GM23248 (cell line): Measurements from ENCODE around the gene WAPL. TPM values are rescaled to one million over a fixed set of nuclear protein-coding genes. Genes with fewer than 3 reads are reported as not detected.

Experiments
- DNase-seq: peaks from one replicate; pipeline ENCODE4 v3.0.0-alpha.2; 2015
- H2AFZ ChIP-seq: fragments of 200-600 bp; sonication (generic); 2 replicates; pipeline ENCODE4 v1.6.1; 2016; ENCODE audit warnings: antibody characterized with exemption
- H3F3A ChIP-seq: fragments of 200-600 bp; sonication (generic); 2 replicates; pipeline ENCODE4 v1.6.1; 2016; ENCODE audit warnings: mild to moderate bottlenecking, antibody characterized with exemption, mixed run types; ENCODE audit not compliant: insufficient read depth
- H3K27ac ChIP-seq: fragments of 200-600 bp; sonication (generic); 2 replicates; pipeline ENCODE4 v1.5.1; 2016; ENCODE audit warnings: mild to moderate bottlenecking
- H3K27me3 ChIP-seq: fragments of 200-600 bp; sonication (generic); replicated peaks from 2 replicates; pipeline ENCODE4 v1.6.1; 2016; ENCODE audit warnings: mild to moderate bottlenecking; ENCODE audit not compliant: insufficient read depth
- H3K36me3 ChIP-seq: fragments of 200-600 bp; sonication (generic); 2 replicates; pipeline ENCODE4 v1.6.1; 2016; ENCODE audit warnings: low read depth, mild to moderate bottlenecking
- H3K4me1 ChIP-seq: fragments of 200-600 bp; sonication (generic); 2 replicates; pipeline ENCODE4 v1.6.1; 2016; ENCODE audit warnings: mild to moderate bottlenecking; ENCODE audit not compliant: insufficient read depth
- H3K4me2 ChIP-seq: fragments of 200-600 bp; sonication (generic); one replicate; pipeline ENCODE4 v1.6.1; 2016; ENCODE audit warnings: mild to moderate bottlenecking; ENCODE audit not compliant: unreplicated experiment
- H3K4me3 ChIP-seq: fragments of 200-600 bp; sonication (generic); 2 replicates; pipeline ENCODE4 v1.5.1; 2016; ENCODE audit warnings: mild to moderate bottlenecking
- H3K79me2 ChIP-seq: fragments of 200-600 bp; sonication (generic); 2 replicates; pipeline ENCODE4 v1.6.1; 2016; ENCODE audit warnings: mild to moderate bottlenecking; ENCODE audit not compliant: insufficient read depth
- H3K9ac ChIP-seq: fragments of 200-600 bp; sonication (generic); 2 replicates; pipeline ENCODE4 v1.6.1; 2016; ENCODE audit warnings: mild to moderate bottlenecking
- H3K9me2 ChIP-seq: fragments of 200-600 bp; sonication (generic); 2 replicates; pipeline ENCODE4 v1.6.1; 2016; ENCODE audit warnings: mixed run types, mild to moderate bottlenecking, moderate library complexity; ENCODE audit not compliant: insufficient read depth
- H3K9me3 ChIP-seq: fragments of 200-600 bp; sonication (generic); one replicate; pipeline ENCODE4 v1.6.1; 2017; ENCODE audit warnings: low read depth
- H4K20me1 ChIP-seq: fragments of 200-600 bp; sonication (generic); 2 replicates; pipeline ENCODE4 v1.6.0; 2016; ENCODE audit not compliant: insufficient read depth
- EZH2 ChIP-seq: fragments of 200-600 bp; sonication (generic); IDR thresholded peaks from 2 replicates; pipeline ENCODE4 v1.6.1; 2018; ENCODE audit warnings: antibody characterized with exemption, mild to moderate bottlenecking; ENCODE audit not compliant: insufficient read depth, poor library complexity, severe bottlenecking
- EZH2phosphoT487 ChIP-seq: fragments of 200-600 bp; sonication (generic); IDR thresholded peaks from 2 replicates; pipeline ENCODE4 v1.6.1; 2018; ENCODE audit warnings: antibody characterized with exemption, moderate library complexity, mild to moderate bottlenecking, low read depth; ENCODE audit not compliant: insufficient read depth
- WGBS, 2 experiments: methylation state at CpG; one replicate each; pipeline ENCODE4 v1.1.6; 2015 to 2017; ENCODE audit warnings: low lambda C conversion rate in 2 of 2, low coverage in 1 of 2; ENCODE audit errors: missing lambda C conversion rate in 2 of 2; 5-methylcytosine and 5-hydroxymethylcytosine counted together
- in situ Hi-C: fragments of 300-500 bp; cut with MboI; formaldehyde crosslinking; loops from 2 replicates; pipeline ENCODE4 v1.15.0; 2020
- polyA plus RNA-seq: library from polyadenylated mRNA; unstranded; fragments of >200 nt; fragmentation: Nextera tagmentation; extraction: Ambion mirVana; gene quantifications from 2 replicates; pipeline ENCODE4 v1.2.1, GENCODE V29; 2016
- total RNA-seq: library from RNA; depleted of rRNA; stranded (reverse); fragments of >200 nt; shearing (Covaris generic); gene quantifications from 2 replicates; pipeline ENCODE4 v1.2.3, GENCODE V29; 2014

Gene WAPL
- total and polyA plus RNA-seq, 2 experiments from 2014 or later: 17.1 to 28.3 TPM

GRCh38 chr10:86397120-86397519 is 124.5 kb downstream of the WAPL start:
- Histone ChIP-seq H3K4me3 (no peak overlapping the region), H3K36me3 (no peaks in the 10 kb centered on the region), H3K27me3 (peaks cover 19% of the 10 kb centered on the region), H3K27ac (no peak overlapping the region), H2AFZ (no peak overlapping the region), H3K9me2 (no peaks in the 10 kb centered on the region), H3K79me2 (no peaks in the 10 kb centered on the region), H3K9ac (no peak overlapping the region), H3K4me2 (no peak overlapping the region), H3K9me3 (no peaks in the 10 kb centered on the region), H3F3A (peaks cover 7% of the 10 kb centered on the region; the same call in 1 of the 2 replicates), H4K20me1 (no peaks in the 10 kb centered on the region), H3K4me1 (peaks cover 8% of the 10 kb centered on the region)
- in situ Hi-C loops: loop anchor here (10.0 kb wide), 1 partner anchor 188 kb away; no protein-coding TSS in a partner anchor
- DNase-seq: no peak
- 45 to 49% methylated on average over 7 of the region's 7 CpGs for WGBS, 2 experiments
- TF ChIP-seq EZH2 (no peak), EZH2phosphoT487 (no peak)

- H3F3A ChIP-seq: no peaks in the 10 kb centered on the region
- H3K9me2 ChIP-seq: no peaks in the 10 kb centered on the region
- H2AFZ ChIP-seq: no peak overlapping the region
- no peak overlapping the region for H3K9ac ChIP-seq
- H3K27me3 ChIP-seq: peaks cover 29% of the 10 kb centered on the region
- no peaks in the 10 kb centered on the region for H4K20me1 ChIP-seq
- in situ Hi-C loops: loop anchor here (10.0 kb wide), 1 partner anchor 191 kb away; no protein-coding TSS in a partner anchor
- no peak overlapping the region for H3K27ac ChIP-seq
- no peaks in the 10 kb centered on the region for H3K9me3 ChIP-seq
- H3K4me1 ChIP-seq: no peaks in the 10 kb centered on the region
- TF ChIP-seq EZH2phosphoT487 (no peak), EZH2 (no peak)
- no peaks in the 10 kb centered on the region for H3K79me2 ChIP-seq
- no peaks in the 10 kb centered on the region for H3K36me3 ChIP-seq
- DNase-seq: no peak
- no peak overlapping the region for H3K4me2 ChIP-seq
- WGBS, 2 experiments: 39 to 43% methylated on average over 10 of the region's 10 CpGs
- H3K4me3 ChIP-seq: no peak overlapping the region
These were observed 127.6 kb downstream of the WAPL start for GRCh38 chr10:86393862-86394455.

- DNase-seq: peak; percentile 54
- in situ Hi-C loops: loop anchor here (10.0 kb wide), 1 partner anchor 191 kb away; no protein-coding TSS in a partner anchor
- Histone ChIP-seq H3K36me3 (no peaks in the 10 kb centered on the region), H3K4me1 (no peaks in the 10 kb centered on the region), H2AFZ (no peak overlapping the region), H3K79me2 (no peaks in the 10 kb centered on the region), H3K4me3 (no peak overlapping the region), H3K9me3 (no peaks in the 10 kb centered on the region), H3F3A (no peaks in the 10 kb centered on the region), H3K4me2 (no peak overlapping the region), H3K27me3 (peaks cover 31% of the 10 kb centered on the region), H3K9me2 (no peaks in the 10 kb centered on the region), H4K20me1 (no peaks in the 10 kb centered on the region), H3K27ac (no peak overlapping the region), H3K9ac (no peak overlapping the region)
- TF ChIP-seq EZH2 (no peak), EZH2phosphoT487 (no peak)
- WGBS, 2 experiments: 31 to 33% methylated on average over 9 of the region's 9 CpGs
These were observed 128.2 kb downstream of the WAPL start for GRCh38 chr10:86393362-86393761.

- Histone ChIP-seq H3F3A (no peaks in the 10 kb centered on the region), H4K20me1 (no peaks in the 10 kb centered on the region), H3K4me2 (no peak overlapping the region), H3K9ac (no peak overlapping the region), H3K9me2 (no peaks in the 10 kb centered on the region), H3K27me3 (peaks cover 37% of the 10 kb centered on the region), H3K4me1 (no peaks in the 10 kb centered on the region), H3K36me3 (no peaks in the 10 kb centered on the region), H3K27ac (no peak overlapping the region), H3K9me3 (no peaks in the 10 kb centered on the region), H3K79me2 (no peaks in the 10 kb centered on the region), H3K4me3 (no peak overlapping the region), H2AFZ (no peak overlapping the region)
- no peak for TF ChIP-seq EZH2
- in situ Hi-C loops: loop anchor here (10.0 kb wide), 1 partner anchor 192 kb away; no protein-coding TSS in a partner anchor
- 68 to 71% methylated on average over 7 of the region's 7 CpGs for WGBS, 2 experiments
- DNase-seq: no peak
These were observed 128.9 kb downstream of the WAPL start for GRCh38 chr10:86392723-86393094.
